Esophagus muscularis mucosa (tissue), 4 donors: ENCODE results near the gene CDHR3.

Source experiments
- EP300 ChIP-seq: sonication (generic); formaldehyde crosslinking; IDR thresholded peaks from one replicate; pipeline ENCODE4 v1.6.1; 2017; ENCODE audit warnings: antibody characterized with exemption
- POLR2A ChIP-seq: fragments of 450-650 bp; IDR thresholded peaks from one replicate; pipeline ENCODE4 v1.6.1; 2017; ENCODE audit warnings: antibody characterized with exemption, moderate library complexity, mild to moderate bottlenecking, low read depth
- POLR2AphosphoS5 ChIP-seq, 2 donors: sonication (generic); formaldehyde crosslinking; IDR thresholded peaks; one replicate each; pipeline ENCODE4 v1.6.1; 2017; ENCODE audit warnings: antibody characterized with exemption in 2 of 2
- TF ChIP-seq, protein P1 (sequence below), 3 experiments: fragments of 200-600 bp in 2 of 3; fragments of 450-650 bp in 1 of 3; sonication (generic) in 2 of 3; IDR thresholded peaks; one replicate each; pipeline ENCODE4 v1.5.1; 2017 to 2019; ENCODE audit warnings: antibody characterized with exemption in 3 of 3, mild to moderate bottlenecking in 2 of 3, moderate library complexity in 1 of 3

DNA sequence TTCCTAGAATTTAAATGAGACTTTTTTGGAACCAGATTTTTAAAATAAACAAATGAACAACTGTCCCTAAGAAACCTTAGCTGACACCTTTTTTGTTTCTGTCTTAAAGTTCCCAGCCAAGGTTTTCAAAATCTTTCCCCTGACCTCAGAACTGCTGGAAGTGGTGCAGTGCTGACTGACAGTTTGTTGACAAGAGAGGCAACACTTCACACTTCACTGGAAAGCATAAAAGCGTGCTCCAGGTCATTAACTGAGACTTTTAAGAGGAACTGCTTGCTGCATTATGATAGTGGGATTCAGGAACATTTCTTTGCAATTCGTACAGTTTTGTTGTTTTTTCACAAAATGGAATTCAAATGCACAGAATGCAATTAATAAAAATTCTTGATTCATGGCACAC lies 112.9 kb downstream of the CDHR3 start:
- TF ChIP-seq, protein P1, sequence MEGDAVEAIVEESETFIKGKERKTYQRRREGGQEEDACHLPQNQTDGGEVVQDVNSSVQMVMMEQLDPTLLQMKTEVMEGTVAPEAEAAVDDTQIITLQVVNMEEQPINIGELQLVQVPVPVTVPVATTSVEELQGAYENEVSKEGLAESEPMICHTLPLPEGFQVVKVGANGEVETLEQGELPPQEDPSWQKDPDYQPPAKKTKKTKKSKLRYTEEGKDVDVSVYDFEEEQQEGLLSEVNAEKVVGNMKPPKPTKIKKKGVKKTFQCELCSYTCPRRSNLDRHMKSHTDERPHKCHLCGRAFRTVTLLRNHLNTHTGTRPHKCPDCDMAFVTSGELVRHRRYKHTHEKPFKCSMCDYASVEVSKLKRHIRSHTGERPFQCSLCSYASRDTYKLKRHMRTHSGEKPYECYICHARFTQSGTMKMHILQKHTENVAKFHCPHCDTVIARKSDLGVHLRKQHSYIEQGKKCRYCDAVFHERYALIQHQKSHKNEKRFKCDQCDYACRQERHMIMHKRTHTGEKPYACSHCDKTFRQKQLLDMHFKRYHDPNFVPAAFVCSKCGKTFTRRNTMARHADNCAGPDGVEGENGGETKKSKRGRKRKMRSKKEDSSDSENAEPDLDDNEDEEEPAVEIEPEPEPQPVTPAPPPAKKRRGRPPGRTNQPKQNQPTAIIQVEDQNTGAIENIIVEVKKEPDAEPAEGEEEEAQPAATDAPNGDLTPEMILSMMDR (IDR thresholded peaks at IDR 0.05): no peak
- TF ChIP-seq POLR2AphosphoS5 (IDR thresholded peaks at IDR 0.05): no peak
- TF ChIP-seq POLR2A: no peak
- no peak for TF ChIP-seq EP300
